ENCODE measurements around the gene PNKD. TPM values are rescaled to one million over a fixed set of nuclear protein-coding genes. Genes with fewer than 3 reads are reported as not detected.

The PNKD gene
- total and polyA plus RNA-seq, 9 donors: 23.3 to 74.5 (median 48.1) TPM

DNA sequence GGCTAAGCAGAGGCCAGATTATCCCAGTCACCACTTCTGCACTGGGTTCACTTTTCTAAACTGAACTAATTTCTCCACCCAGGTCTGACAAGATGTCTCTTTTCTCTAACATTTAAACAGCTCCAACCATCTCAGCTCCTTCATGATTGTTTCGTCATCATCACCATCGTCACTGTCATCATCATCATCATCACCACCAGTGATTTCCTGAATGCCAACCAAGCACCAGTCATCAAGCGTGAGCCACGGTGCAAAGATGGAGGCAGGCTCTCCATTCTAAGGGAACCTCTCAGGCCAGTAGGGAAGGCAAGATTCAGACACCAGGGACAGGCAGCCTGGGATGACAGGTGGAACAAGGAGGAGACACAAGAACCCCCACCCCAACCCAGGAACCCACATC lies 47.5 kb downstream of the PNKD start:
- intact Hi-C loops (cut with DNase I): no loop called here

DNA sequence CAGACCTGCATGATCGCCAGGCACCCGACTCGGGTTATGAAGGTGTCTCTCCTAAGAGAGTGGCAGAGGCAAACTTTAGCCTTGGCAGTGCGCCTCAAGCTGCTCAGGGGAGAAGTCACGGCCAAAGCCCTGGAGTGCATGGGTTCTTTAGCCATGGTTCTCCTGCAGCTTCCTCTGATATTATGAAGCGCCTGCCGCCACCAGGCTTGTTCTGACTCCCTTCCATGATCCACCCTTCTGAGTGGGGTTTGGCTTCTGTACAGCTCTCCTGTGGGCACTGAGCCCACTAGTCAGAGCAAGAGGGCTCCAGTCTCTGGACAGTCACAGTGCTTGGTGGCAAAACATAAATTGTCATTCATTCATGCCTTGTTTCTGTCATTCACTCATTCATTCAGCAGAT lies 47.9 kb downstream of the PNKD start:
- TF ChIP-seq EP300 (IDR thresholded peaks at IDR 0.05) (no peak), POLR2A (IDR thresholded peaks at IDR 0.05) (no peak)
- TF ChIP-seq, protein P1, sequence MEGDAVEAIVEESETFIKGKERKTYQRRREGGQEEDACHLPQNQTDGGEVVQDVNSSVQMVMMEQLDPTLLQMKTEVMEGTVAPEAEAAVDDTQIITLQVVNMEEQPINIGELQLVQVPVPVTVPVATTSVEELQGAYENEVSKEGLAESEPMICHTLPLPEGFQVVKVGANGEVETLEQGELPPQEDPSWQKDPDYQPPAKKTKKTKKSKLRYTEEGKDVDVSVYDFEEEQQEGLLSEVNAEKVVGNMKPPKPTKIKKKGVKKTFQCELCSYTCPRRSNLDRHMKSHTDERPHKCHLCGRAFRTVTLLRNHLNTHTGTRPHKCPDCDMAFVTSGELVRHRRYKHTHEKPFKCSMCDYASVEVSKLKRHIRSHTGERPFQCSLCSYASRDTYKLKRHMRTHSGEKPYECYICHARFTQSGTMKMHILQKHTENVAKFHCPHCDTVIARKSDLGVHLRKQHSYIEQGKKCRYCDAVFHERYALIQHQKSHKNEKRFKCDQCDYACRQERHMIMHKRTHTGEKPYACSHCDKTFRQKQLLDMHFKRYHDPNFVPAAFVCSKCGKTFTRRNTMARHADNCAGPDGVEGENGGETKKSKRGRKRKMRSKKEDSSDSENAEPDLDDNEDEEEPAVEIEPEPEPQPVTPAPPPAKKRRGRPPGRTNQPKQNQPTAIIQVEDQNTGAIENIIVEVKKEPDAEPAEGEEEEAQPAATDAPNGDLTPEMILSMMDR (IDR thresholded peaks at IDR 0.05): no peak
- Histone ChIP-seq H3K27ac (no peak overlapping the region), H3K9me3 (no peaks in the 10 kb centered on the region), H3K4me1 (ENCODE audit: insufficient read depth) (peaks cover 7% of the 10 kb centered on the region), H3K27me3 (no peaks in the 10 kb centered on the region), H3K36me3 (no peaks in the 10 kb centered on the region), H3K4me3 (no peak overlapping the region)
- WGBS, 3 donors: 80 to 96% (median 82%) methylated on average over 7 of the region's 7 CpGs
- no peak for DNase-seq
- intact Hi-C loops (cut with DNase I): no loop called here

More for the DNA sequence above, 47.5 kb downstream of the PNKD start:
- H3K36me3 ChIP-seq: no peaks in the 10 kb centered on the region
- H3K4me1 ChIP-seq (ENCODE audit: insufficient read depth): peaks cover 7% of the 10 kb centered on the region
- no peaks in the 10 kb centered on the region for H3K9me3 ChIP-seq
- H3K27me3 ChIP-seq: no peaks in the 10 kb centered on the region
- H3K27ac ChIP-seq: no peak overlapping the region
- no peak overlapping the region for H3K4me3 ChIP-seq
- 89 to 94% (median 93%) methylated on average over 4 of the region's 4 CpGs for WGBS, 3 donors
- no peak for TF ChIP-seq EP300 (IDR thresholded peaks at IDR 0.05)
- TF ChIP-seq, protein P1 (IDR thresholded peaks at IDR 0.05): no peak
- no peak for TF ChIP-seq POLR2A (IDR thresholded peaks at IDR 0.05)
- no peak for DNase-seq

DNA sequence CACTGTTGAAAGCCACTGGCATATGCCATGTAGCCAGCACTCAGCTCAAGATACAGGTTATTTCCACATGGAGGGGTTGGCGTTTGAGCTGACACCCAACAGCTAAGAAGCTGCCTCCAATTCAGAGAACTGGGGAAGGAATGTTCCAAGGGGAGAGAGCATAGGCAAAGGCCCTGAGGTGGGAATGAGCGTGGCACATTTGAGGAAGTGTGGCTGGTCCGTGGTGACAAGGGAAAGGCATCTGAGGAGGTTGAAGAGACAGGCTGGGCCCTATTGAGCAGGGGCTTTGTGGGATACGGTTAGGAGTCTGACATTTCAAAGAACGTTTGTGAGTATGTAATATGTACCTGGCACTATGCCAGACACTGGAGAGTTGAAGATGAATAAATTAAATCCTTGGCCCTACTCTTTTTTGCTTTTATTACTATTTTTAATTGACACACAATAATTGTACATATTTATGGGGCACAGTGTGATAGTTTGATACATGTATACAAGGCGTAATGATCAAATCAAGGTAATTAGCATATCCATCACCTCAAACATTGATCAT lies 49.6 kb downstream of the PNKD start:
- Histone ChIP-seq H3K9me3 (no peaks in the 10 kb centered on the region), H3K4me3 (no peak overlapping the region), H3K27me3 (no peaks in the 10 kb centered on the region), H3K27ac (no peak overlapping the region), H3K36me3 (no peaks in the 10 kb centered on the region), H3K4me1 (ENCODE audit: insufficient read depth) (peaks cover 10% of the 10 kb centered on the region)
- TF ChIP-seq, protein P1 (IDR thresholded peaks at IDR 0.05): no peak
- no peak for TF ChIP-seq POLR2A (IDR thresholded peaks at IDR 0.05)
- no peak for TF ChIP-seq EP300 (IDR thresholded peaks at IDR 0.05)
- WGBS, 3 donors: 58 to 77% (median 61%) methylated on average over 6 of the region's 6 CpGs
- DNase-seq: no peak
- intact Hi-C loops (cut with DNase I): loop anchor here in 1 of 4 donors (5.0 kb wide), 1 partner anchor 37 kb away; the partner anchor contains the start of gene CATIP

DNA sequence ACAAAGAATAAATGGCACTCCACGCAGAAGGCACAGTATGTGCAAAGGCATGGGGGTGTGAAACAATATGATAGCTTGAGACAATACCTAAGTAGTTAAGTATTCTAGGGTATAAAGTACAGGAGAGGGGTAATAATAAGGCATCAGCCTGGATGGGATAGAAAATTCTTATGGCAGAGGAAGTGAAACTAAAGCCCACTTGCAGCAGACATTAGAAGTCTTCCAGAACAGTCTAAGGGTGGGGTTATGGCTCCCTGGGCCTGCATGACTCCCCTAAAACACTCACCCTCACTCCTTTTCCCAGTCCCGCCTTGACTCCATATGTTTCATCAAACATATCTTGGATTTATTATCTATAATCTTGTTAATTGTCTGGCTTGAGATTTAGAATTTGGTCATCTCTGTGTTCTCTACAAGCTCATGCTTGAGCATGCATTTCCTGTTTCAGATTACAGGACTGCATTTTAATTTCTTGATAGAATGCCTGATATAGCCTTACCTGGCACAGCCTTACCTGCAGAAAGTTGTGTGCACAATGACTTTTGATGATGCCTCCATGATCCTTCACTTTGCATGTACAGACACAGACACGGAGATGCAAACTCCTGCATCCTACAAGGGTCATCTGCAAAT lies 50.5 kb downstream of the PNKD start:
- no peaks in the 10 kb centered on the region for H3K36me3 ChIP-seq
- no peak overlapping the region for H3K4me3 ChIP-seq
- intact Hi-C loops (cut with DNase I): loop anchor here in 1 of 4 donors (5.0 kb wide), 1 partner anchor 36 kb away; the partner anchor contains the start of gene CATIP
- WGBS, 3 donors: 94 to 96% (median 96%) methylated on average over 3 of the region's 3 CpGs
- no peaks in the 10 kb centered on the region for H3K9me3 ChIP-seq
- H3K4me1 ChIP-seq (ENCODE audit: insufficient read depth): peaks cover 10% of the 10 kb centered on the region
- TF ChIP-seq EP300 (IDR thresholded peaks at IDR 0.05) (no peak), POLR2A (IDR thresholded peaks at IDR 0.05) (no peak)
- TF ChIP-seq, protein P1 (IDR thresholded peaks at IDR 0.05): no peak
- no peak for DNase-seq
- H3K27ac ChIP-seq: no peak overlapping the region
- H3K27me3 ChIP-seq: no peaks in the 10 kb centered on the region
